Body of pancreas (tissue), 4 donors: ENCODE data around the gene CYP20A1.

Experiments
- CTCF ChIP-seq, 7 experiments: fragments of 450-650 bp in 4 of 7; fragments of 200-600 bp in 3 of 7; sonication (generic) in 3 of 7; IDR thresholded peaks; one replicate each; pipeline ENCODE4 v1.5.1; 2016 to 2019; ENCODE audit warnings: antibody characterized with exemption in 7 of 7
- POLR2A ChIP-seq, 3 donors: fragments of 450-650 bp; IDR thresholded peaks; one replicate each; pipeline ENCODE4 v1.6.1; 2016; ENCODE audit warnings: antibody characterized with exemption in 3 of 3, mild to moderate bottlenecking in 2 of 3

GRCh38 chr2:203280428-203281064, 41.7 kb downstream of the CYP20A1 start:
- TF ChIP-seq CTCF (IDR thresholded peaks at IDR 0.05) = no peak
- no peak for TF ChIP-seq POLR2A (IDR thresholded peaks at IDR 0.05)
